ENCODE measurements around the gene CLEC16A. TPM values are rescaled to one million over a fixed set of nuclear protein-coding genes. Genes with fewer than 3 reads are reported as not detected.

CLEC16A gene
- total and polyA plus RNA-seq, 9 of the 15 experiments (the other 6 are each of a cell fraction or from before 2014, with no cell fraction given): 1.00 to 22.3 (median 10.0) TPM

DNA sequence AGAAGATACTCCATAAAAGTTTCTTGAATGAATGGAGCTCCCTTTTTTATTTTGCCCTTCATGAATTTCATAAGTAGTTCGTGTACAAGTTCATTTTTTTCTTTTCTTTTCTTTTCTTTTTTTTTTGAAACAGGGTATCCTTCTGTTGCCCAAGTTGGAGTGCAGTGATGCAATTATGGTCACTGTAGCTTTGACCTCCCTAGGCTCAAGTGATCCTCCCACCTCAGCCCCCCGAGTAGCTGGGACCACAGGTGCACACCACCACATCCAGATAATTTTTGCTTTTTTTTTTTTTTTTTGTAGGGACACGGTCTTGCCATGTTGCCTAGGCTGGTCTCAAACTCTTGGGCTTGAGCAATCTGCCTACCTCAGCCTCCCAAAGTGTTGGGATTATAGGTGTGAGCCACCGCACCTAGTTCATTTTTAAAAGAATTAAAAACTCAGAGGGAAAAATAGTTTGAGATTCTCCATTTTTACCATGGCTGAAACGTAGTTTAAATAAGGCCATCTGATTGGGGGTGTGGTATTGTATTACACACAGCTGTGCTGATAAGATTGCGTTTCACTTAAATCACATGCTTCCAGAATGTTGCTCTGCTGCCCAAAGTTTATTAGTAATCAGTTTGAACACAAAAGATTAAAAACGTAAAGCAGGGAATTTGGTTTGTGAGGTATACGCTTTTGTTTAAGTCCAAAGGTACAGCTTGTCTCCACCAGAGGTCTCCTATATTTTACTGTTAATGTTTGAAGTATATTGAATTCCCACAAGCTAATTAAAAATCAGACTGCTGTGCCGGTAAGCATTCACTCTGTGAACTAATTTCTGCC is 157.5 kb downstream of the CLEC16A start (continued):
- TF ChIP-seq, protein P1, sequence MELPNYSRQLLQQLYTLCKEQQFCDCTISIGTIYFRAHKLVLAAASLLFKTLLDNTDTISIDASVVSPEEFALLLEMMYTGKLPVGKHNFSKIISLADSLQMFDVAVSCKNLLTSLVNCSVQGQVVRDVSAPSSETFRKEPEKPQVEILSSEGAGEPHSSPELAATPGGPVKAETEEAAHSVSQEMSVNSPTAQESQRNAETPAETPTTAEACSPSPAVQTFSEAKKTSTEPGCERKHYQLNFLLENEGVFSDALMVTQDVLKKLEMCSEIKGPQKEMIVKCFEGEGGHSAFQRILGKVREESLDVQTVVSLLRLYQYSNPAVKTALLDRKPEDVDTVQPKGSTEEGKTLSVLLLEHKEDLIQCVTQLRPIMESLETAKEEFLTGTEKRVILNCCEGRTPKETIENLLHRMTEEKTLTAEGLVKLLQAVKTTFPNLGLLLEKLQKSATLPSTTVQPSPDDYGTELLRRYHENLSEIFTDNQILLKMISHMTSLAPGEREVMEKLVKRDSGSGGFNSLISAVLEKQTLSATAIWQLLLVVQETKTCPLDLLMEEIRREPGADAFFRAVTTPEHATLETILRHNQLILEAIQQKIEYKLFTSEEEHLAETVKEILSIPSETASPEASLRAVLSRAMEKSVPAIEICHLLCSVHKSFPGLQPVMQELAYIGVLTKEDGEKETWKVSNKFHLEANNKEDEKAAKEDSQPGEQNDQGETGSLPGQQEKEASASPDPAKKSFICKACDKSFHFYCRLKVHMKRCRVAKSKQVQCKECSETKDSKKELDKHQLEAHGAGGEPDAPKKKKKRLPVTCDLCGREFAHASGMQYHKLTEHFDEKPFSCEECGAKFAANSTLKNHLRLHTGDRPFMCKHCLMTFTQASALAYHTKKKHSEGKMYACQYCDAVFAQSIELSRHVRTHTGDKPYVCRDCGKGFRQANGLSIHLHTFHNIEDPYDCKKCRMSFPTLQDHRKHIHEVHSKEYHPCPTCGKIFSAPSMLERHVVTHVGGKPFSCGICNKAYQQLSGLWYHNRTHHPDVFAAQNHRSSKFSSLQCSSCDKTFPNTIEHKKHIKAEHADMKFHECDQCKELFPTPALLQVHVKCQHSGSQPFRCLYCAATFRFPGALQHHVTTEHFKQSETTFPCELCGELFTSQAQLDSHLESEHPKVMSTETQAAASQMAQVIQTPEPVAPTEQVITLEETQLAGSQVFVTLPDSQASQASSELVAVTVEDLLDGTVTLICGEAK (IDR thresholded peaks at IDR 0.05): no peak; the same call in 1 of the 2 replicates
- TF ChIP-seq, protein P1 (CRISPR knock-in tag; IDR thresholded peaks at IDR 0.05): no peak
- TF ChIP-seq, protein P2, sequence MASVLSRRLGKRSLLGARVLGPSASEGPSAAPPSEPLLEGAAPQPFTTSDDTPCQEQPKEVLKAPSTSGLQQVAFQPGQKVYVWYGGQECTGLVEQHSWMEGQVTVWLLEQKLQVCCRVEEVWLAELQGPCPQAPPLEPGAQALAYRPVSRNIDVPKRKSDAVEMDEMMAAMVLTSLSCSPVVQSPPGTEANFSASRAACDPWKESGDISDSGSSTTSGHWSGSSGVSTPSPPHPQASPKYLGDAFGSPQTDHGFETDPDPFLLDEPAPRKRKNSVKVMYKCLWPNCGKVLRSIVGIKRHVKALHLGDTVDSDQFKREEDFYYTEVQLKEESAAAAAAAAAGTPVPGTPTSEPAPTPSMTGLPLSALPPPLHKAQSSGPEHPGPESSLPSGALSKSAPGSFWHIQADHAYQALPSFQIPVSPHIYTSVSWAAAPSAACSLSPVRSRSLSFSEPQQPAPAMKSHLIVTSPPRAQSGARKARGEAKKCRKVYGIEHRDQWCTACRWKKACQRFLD (CRISPR knock-in tag; IDR thresholded peaks at IDR 0.05): peak; percentile 62; the same call in 1 of the 2 replicates
- TF ChIP-seq MAFF (IDR thresholded peaks at IDR 0.05; ENCODE audit: low read length) (no peak), JUND (IDR thresholded peaks at IDR 0.05; ENCODE audit: borderline replicate concordance, low read depth, low read length) (peak; percentile 80), JUND (tag; IDR thresholded peaks at IDR 0.05; ENCODE audit: borderline replicate concordance, low read depth, low read length) (peak; percentile 67; the same call in 1 of the 3 replicates), NR3C1 (CRISPR knock-in tag; IDR thresholded peaks at IDR 0.05) (no peak), ZNF184 (CRISPR knock-in tag; IDR thresholded peaks at IDR 0.05) (no peak), MBD2 (IDR thresholded peaks at IDR 0.05; ENCODE audit: borderline replicate concordance, low read depth) (0 out of 2 replicates have a peak, but pooled peaks have one; percentile 47), PHB2 (IDR thresholded peaks at IDR 0.05; ENCODE audit: low read depth) (peak; percentile 40; the same call in 1 of the 2 replicates), TAF9B (IDR thresholded peaks at IDR 0.05; ENCODE audit: partially characterized antibody) (peak; percentile 41)

Measured in K562 (cell line).